ENCODE measurements around the gene KCNK4.

DNA sequence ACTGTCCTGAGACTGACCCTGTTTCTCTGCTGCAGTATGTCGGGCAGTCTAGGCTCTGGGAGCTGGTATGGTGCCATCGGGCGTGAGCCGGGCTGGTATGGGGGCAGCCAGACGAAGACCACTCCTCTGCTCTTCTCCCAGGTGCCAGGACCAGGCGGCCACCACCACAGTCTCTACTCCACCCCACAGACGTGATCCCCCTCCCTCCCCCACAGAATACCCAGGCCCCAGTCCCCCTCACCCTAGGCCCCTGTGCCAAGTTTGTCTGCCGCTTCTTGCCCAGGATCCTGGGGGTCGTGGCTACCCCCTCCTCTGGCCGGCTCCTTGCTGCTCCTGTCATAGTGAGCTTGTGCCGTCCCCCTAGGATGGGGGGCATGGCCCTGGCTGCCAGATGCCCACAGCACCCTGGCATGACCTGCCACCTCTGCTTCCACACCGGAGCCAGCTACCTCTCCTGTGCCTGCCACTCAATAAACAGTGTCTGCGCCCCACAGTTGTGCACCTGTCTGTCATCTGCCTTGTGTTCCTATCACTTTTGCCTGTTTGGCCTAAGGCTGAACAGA is 2.0 kb upstream of the KCNK4 start:
- TF ChIP-seq, protein P1, sequence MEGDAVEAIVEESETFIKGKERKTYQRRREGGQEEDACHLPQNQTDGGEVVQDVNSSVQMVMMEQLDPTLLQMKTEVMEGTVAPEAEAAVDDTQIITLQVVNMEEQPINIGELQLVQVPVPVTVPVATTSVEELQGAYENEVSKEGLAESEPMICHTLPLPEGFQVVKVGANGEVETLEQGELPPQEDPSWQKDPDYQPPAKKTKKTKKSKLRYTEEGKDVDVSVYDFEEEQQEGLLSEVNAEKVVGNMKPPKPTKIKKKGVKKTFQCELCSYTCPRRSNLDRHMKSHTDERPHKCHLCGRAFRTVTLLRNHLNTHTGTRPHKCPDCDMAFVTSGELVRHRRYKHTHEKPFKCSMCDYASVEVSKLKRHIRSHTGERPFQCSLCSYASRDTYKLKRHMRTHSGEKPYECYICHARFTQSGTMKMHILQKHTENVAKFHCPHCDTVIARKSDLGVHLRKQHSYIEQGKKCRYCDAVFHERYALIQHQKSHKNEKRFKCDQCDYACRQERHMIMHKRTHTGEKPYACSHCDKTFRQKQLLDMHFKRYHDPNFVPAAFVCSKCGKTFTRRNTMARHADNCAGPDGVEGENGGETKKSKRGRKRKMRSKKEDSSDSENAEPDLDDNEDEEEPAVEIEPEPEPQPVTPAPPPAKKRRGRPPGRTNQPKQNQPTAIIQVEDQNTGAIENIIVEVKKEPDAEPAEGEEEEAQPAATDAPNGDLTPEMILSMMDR (IDR thresholded peaks at IDR 0.05), result no peak
- no peak for TF ChIP-seq POLR2A (IDR thresholded peaks at IDR 0.05)

Measured in adrenal gland (tissue), 5 donors.